Activated CD4-positive, alpha-beta T cell treated with anti-CD3 and anti-CD28 coated beads, Interleukin-2, amount 50 U/mL, for 16 hours (primary cell): ENCODE measurements around the gene EPS8L1.
A peak's percentile ranks its signal among the peaks of the same experiment; 100 is the strongest.

Source experiments
- DNase-seq: peaks from one replicate; pipeline ENCODE4 v3.0.0-alpha.2; 2020

EPS8L1 gene

DNA sequence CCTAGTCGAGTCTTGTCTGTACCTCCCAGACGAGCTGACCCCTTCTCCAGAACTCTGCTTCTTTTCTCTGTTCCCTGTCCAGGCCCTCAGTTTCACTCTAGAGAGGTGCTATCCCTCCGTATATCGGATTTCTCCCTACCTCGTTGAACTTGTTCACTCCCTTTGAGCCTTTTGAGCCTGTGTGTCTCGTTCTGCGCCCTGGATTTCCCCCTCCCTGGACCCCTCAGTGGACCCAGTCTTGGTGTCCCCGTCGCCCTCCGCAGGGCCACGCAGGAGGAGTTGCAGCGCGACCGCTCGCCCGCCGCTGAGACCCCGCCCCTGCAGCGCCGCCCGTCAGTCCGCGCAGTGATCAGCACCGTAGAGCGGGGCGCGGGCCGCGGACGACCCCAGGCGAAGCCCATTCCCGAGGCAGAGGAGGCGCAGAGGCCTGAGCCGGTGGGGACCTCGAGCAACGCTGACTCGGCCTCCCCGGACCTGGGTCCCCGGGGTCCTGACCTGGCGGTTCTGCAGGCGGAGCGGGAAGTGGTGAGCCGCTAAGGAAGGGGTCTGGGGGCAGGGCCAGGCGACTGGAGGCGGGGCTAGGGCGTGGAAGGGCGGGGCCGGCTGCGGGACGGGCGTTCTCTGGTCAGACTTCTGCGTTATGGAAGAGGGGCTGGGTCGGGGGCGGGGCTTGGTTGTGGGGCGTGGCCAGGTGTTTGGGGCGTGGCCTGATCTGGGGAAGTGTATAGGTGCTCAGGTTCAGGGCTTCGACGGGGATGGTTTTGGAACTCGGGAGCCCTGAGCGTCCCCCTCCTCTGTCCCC is 5.5 kb downstream of the EPS8L1 start:
- peak; percentile 92 for DNase-seq

DNA sequence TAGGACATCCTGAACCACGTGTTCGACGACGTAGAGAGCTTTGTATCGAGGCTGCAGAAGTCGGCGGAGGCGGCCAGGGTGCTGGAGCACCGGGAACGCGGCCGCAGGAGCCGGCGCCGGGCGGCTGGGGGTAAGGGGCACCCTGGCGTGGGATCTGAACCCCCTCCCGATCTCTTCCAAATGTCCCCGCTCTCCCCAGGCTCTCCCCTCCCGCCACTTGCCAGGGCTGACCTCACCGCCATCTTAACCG is 6.0 kb downstream of the EPS8L1 start:
- DNase-seq: no peak

DNA sequence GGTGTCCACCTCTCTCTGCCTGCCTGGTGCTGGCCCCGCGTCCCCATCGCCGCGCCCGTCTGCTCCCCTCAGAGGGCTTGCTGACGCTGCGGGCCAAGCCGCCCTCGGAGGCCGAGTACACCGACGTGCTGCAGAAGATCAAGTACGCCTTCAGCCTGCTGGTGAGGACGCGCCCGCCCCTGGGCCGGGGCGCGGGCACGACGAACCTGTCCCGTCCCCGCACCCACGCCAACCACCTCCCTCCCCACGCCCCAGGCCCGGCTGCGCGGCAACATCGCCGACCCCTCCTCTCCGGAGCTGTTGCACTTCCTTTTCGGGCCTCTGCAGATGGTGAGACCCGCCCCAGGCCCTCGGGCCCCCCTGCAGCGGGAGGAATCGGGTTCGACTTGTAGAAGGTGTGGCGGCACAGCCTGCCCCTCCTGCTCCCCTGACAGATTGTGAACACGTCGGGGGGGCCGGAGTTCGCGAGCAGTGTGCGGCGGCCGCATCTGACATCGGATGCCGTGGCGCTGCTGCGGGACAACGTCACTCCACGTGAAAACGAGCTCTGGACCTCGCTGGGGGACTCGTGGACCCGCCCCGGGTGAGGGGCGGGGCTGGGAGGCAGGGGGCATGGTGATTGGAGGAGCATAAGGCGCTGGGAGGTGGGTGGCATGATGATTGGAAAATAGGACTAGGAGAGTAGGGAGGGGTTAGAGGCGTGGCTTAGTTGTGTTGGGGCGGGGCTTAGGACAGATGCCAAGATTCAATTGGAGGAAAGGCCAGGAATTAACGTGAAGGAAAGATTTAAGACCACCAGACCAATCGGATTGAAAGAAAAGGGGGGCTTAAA is 6.6 kb downstream of the EPS8L1 start:
- peak; percentile 46 for DNase-seq

DNA sequence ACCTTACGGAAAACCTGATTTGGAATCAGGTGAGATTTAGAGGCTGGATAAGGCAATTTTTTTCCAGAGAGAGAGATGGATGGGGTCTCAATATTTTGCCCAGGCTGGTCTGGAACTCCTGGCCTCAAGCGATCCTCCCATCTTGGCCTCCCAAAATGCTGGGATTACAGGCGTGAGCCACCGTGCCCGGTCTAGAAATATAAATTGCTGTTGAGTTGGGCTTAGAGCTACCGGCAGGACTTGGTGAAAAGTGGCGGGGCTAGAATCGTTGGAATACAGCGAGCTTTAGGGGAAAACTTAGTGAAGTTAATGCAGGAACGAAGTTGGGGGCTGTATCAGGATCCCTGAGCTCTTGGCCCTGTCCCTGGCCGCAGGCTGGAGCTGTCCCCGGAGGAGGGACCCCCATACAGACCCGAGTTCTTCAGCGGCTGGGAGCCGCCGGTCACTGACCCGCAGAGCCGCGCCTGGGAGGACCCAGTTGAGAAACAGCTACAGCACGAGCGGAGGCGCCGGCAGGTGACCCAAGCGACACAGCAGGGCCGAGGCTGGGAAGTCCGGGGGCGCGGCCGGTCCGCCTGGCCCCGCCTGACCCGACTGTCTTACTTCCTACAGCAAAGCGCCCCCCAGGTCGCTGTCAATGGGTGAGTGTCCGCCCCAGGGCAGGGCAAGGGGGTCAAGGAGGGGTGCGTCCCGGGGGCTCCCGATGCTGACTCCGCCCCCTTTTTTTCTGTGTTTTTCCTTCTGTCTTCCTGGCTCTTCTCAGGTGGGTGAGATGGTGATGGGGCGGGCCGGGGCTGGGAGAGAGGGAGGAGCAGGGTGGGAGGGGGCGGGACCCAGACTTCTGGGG is 7.6 kb downstream of the EPS8L1 start:
- no peak for DNase-seq

DNA sequence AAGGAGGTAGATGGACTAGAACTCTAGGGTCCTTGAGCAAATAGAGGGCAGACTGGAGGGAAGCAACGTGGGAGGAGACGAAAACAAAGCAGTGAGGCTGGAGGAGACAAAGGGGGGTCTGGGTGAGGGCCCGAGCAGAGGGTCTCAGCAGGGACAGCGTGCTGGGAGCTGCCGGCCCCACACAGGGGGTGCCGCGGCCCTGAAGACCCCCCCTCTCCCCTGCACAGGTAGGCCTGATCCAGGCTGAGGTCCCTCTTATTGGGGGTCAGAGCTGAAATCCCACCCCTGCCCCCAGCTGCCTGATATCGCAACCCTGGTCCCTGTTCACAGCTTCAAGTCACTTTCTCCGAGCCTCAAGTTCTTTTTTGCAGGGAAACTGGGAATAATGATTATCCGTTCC is 8.7 kb downstream of the EPS8L1 start:
- no peak for DNase-seq

DNA sequence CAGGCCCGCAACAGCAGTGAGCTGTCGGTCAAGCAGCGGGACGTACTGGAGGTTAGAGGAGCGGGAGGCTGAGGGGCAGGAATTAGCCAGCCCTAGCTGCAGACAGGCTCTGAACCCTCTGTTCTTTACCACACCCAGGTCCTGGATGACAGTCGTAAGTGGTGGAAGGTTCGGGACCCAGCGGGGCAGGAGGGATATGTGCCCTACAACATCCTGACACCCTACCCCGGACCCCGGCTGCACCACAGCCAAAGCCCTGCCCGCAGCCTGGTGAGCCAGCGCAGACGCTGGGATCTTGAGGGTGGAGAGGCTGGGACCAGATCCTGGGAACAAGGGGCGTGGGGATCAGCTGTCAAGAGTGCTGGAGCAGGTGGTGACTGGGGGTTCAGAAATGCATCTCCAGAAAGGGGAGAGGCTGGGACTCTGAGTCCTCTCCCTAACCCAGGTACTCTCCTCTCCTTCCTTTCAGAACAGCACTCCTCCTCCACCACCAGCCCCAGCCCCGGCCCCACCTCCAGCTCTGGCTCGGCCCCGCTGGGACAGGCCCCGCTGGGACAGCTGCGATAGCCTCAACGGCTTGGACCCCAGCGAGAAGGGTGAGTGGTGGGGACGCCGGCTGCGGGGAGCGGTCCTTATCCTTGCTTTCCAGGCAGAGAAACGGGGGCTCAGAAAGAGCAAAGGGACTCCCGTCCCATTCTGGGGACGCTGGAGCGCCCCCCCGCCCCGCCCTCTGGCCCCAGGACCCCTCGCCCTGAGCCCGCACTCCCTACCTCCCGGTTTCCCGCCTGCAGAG is 10.4 kb downstream of the EPS8L1 start:
- DNase-seq: no peak

DNA sequence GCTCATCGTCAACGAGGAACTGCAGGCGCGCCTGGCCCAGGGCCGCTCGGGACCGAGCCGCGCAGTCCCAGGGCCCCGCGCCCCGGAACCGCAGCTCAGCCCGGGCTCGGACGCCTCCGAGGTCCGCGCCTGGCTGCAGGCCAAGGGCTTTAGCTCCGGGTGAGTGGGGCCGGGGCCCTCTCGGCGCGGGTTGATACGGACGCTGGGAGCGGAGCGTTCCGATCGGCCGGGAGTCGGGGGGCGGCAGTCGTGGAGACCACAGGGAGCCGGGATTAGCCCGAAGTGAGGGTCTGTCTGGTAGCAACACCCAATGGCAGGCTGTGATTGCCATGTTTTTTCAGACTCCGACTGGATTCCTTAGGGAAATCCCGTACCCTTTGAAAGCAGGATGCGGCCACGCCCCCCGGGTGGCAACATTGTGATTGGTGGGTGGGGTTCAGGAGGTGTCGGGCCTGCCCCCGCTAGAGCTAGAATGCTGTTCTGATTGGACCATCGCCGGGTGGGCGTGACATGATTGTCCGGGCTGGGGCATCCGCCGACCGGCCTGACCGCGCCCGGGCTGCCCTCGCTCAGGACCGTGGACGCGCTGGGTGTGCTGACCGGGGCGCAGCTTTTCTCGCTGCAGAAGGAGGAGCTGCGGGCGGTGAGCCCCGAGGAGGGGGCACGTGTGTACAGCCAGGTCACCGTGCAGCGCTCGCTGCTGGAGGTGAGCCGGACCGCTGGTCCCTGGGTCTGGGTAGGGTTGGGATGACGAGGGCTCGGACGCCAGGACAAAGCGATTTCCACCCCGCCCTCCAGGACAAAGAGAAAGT is 11.3 kb downstream of the EPS8L1 start:
- peak; percentile 54 for DNase-seq

DNA sequence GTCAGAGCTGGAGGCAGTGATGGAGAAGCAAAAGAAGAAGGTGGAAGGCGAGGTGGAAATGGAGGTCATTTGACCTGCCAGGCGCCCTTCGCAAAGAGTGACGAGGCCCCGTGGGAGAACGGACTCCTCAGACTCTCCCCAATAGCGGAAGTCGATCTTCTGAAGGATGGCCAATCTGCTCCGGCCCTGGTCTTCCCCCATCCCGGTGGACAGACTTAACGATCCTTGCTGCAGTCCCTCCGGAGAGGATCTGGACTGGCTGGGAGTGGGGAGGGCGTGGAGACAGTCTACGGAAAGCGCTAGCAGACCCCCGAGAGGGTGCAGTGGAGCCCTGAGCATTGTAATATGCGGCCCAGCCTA is 11.9 kb downstream of the EPS8L1 start:
- DNase-seq: no peak

DNA sequence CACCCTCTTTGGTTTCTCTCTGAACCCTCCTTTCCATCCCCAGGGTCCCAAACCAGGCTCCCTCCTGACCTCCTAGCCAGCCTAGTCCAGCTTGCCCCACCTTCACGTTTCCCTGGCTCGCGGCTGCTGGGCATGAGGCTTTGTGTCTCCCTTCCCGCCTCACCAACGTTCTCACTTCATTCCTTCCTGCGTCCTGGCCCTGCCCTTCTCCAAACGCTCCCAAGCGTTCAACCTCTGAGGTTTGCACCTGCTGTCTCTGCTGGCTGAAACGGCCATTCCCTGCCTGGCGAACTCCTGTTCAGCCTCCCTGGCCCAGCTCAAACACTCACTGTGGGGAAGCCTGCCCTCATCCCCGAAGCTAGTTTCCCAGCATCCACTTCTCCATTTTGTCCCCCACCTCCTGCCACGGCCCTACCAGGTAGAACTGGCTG is 12.4 kb downstream of the EPS8L1 start:
- no peak for DNase-seq

DNA sequence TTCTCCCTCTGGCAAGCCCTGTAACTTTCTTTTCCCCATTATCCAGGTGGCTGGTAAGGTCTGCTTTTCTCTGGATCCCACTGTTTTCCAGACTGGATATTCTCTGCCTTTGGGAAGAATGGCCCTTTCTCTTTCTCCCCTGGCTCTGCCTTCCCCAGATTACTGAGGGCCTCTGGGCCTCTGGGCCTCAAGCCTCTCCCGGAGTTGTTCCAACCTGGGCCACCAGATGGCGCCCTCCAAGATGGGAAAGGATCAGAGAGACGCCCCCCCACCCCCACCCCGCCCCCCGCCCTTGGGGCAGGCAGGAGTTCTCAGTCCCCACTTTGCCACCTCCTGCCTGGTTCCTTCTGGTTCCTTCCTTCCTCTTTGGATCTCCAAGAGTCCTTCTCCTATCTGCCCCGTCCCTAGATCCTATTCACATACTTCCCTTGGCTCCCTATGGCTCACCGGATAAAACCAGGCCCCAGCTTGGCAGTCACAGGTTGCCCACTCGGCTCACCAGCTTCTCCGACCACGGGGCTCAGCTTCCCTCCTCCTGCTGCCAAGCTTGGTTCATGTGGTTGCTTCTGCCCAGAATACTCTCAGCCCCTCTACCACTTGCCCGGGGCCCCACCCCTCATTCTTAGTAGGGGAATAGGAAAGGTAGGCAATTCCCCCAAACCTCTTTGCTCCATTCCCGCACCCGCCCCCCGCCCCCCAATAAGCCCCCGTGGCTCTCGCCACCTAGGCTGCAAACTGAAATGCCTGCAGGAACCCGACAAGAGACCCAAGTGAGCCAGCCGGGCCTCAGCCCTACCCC is 13.1 kb downstream of the EPS8L1 start:
- peak; percentile 77 for DNase-seq

DNA sequence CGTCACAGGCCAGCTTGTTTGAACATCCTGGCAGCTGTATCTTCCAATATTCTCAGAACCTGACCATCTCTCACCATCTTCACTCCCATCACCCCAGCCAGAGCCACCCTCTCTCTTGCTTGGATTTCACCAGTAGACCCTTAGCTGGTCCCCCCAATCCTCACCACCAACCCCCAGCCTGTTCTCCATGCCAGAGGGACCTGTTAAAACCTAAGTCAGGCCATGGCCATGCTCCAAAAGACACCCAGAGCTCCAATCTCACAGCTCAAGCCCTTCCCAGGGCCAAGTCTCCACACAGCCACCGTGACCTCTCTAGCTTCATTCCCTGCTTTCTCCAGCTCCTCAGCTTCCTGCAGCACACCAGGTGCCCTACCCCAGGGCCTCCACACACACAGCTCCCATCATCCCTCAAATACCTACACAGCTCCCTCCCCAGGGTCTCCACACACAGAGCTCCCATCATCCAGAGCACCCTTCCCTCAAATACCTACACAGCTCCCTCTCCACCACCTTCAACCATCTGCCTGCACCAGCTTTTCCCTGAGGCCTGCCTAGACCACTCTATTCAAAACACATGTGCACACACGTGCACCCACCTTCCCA is 13.8 kb downstream of the EPS8L1 start:
- no peak for DNase-seq

DNA sequence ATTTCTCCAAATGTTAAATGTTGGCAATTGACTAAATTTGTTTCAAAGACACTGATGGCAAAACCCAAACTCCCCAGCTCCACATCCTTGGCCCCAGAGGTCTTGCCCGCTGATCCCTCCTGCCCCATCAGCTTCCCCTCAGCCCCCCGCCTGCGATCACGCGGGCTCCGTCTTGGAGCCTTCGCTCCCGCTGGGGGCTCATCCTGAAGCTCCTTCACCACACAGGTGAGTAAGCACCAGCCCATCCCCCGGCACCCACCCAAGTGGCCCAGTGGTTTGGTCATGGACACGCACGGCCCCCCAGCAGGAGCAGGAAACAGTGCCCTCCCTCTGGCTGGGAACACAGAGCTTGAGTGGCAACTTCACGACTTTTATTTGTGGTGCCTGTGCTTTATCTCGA is 14.9 kb downstream of the EPS8L1 start:
- no peak for DNase-seq

DNA sequence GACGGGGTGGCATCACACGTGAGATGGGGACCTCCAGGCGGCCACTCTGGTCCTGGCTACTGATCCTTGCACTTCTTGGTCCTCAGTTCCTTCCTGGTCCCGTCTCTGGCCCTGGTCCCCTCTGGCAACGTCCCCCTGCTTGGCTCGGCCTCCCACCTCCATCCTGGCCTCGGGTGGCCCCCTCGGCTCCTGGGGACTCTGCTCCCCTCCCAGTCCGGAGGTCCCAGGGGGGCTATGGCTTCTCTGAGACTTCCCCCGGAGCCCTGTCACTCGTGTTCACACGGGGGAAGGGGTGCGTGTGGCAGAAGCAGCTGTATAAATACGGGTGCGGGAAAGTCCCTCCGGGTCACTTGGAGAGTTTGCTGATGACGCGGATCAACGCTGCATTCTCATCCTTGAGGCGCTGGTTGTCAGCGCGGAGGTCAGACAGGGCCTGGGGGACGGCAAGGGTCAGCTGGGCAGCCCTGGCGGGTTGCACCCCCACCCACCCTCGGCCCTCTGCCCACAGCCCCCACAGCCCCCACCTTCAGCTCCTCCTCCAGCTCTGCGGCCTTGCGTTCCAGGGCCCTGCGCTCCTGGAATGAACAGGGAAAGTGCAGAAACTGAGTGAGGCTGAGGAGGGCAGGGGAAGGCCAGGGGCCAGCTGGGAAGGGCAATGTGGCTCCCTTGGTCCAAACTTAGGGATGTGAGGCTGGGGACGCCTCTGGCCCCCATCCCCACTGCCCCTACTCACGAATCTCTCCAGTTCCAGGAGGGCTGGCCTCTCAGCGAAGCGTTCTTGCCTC is 15.6 kb downstream of the EPS8L1 start:
- DNase-seq: no peak

DNA sequence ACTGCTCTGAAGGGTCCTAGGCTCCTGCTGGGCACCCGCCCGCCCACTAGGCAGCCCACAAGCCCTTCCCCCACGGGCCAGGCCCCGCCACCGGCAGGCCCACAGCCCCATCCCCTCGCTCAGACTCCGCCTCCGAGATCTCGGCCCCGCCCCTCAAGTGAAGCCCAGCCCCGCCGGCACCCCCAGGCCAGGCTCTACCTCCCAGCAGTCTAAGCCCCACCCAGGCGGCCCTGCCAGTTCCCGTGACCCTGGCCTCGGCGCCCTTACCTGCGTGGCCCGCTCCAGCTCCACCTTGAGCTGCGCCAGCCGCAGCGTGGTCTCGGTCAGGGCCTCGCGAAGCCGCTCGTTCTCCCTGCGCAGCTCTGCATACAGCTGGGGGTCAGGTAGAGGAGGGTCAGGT is 16.3 kb downstream of the EPS8L1 start:
- DNase-seq: no peak

DNA sequence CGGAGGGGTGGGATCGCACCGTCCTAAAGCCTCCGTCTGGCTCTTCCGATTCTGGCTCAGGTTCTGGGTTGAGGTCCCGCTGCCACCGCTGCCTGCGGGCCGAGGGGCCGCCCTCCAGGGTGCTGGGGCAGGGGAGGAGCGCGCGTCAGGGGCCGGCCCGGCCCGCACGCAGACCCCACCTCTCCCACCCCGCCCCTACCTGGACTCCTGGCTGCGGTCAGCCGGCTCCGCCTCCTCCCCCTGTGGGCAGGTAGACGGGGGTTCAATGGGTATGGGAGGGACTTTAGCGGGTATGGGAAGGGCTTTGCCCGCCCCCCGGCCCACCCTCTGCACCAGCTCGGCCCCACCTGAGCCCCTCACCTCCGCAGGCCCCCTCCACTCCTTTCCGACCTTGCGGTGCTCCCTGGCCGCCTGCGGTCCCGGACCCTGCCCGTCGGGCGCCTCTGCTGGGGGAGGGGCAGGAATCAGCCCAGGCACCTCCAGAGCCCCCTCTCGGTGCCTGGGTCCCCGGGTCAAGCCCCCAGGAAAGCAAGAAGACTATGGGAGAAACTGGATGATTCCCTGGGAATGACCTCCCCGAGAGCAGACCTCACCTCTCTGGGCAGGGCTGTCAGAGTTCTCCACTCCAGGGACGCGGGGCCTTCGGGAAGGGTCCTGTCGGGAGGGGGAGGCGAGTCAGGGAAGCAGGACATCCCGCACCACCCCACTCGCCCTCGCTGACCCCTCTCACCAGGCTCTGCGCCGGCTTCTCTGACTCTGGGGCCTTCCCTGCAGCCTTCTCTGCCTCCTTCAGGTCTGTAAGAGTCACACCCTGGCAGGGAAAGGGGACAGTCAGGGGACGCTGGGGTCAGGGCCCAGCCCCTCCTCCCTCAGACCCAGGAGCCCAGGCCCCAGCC is 17.0 kb downstream of the EPS8L1 start:
- DNase-seq: no peak

DNA sequence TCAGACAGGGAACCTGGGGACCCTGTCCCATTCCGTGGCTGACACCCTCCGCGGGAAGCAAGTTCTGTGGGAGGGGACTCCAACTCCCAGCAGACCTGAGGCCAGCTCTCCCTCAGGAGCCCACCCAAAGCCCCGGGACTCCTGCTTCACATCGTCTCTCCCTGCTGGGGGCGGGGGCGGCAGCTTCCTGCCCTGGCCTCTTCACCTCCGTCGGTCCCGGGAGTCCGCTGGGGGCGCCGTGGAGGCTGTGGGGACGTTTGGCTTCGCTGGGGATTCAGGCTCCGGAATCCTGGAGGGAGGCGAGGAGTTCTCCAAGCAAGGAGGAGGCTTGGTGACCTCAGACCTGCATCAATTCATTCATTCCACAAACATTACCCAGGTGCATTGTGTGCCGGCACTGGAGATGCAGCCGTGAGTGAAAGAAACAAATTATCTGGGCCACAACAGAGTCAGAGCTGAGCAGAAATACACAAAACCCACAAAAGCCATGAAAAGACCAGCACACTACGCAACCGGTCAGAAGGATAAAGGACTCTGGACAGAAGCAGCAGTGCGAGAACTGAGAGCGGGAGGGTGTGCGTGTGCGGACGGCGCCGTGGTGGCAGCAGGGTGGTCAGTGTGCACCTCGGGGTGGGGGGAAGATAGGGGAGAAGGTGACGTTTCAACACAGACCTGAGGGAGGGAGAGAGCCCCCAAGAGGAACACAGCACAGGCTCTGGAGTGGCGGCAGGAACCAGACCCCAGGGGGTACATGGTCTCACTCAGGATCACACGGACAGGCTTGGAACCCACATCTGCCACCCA is 19.0 kb downstream of the EPS8L1 start:
- no peak for DNase-seq

DNA sequence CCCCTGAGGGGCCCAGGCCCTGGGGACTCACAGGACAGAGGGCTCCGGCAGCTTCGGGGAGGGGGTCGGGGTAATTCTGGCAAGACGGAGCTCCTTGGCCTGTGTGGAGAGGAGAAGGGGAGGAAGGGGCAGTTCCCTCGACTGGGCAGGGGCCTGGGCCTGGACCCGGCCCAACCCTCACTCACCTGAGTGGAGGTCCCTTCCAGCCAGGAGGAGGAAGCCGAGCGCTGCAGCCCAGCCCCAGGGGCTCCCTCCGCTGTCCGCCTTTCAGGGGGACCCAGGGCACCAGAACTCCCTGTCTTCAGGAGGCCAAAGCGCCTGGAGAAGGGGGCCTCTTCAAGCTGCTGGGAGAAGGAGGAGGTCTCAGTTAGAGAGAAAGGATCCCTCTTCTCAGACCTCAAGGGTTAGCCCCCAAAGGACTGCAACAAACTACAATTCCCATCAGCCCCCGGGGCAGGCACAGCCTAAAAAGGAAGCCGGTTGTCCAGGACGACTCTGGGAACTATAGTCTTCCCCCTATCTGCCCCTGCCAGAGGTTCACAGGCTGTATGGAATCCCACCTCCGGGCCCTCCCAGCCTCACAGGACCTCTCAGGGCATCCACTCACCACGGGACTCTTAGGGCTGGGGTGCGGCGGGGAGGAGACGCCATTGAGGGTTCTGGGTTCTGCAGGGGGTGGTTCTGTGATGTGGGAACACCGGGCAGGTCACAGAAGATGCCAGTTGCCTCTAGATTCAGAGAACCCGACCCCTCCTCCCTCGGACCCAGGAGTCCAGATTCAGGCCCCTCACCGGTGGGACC is 19.8 kb downstream of the EPS8L1 start:
- no peak for DNase-seq
